Measurements from ENCODE around the gene TMEM121B. TPM values are rescaled to one million over a fixed set of nuclear protein-coding genes. Genes with fewer than 3 reads are reported as not detected.

The TMEM121B gene
- total RNA-seq, 1 donor from 2014 or later: 1.9 TPM

- Histone ChIP-seq H3K27ac (ENCODE audit: low read depth, low read length) (no peak overlapping the region), H2AFZ (ENCODE audit: low read depth, low read length) (no peak overlapping the region), H3K36me3 (ENCODE audit: insufficient read depth, low read length) (no peaks in the 10 kb centered on the region), H3K9me3 (ENCODE audit: insufficient read depth, low read depth, low read length) (no peaks in the 10 kb centered on the region), H3K4me2 (ENCODE audit: low read length) (no peak overlapping the region), H3K4me1 (ENCODE audit: insufficient read depth, low read length) (peaks cover 4% of the 10 kb centered on the region), H3K9ac (ENCODE audit: low read length) (no peak overlapping the region), H4K20me1 (ENCODE audit: insufficient read depth, low read length) (no peaks in the 10 kb centered on the region), H3K27me3 (ENCODE audit: insufficient read depth, low read length) (no peaks in the 10 kb centered on the region), H3K4me3 (ENCODE audit: insufficient read depth, low read depth, low read length) (no peak overlapping the region), H3K79me2 (ENCODE audit: insufficient read depth, low read length) (no peaks in the 10 kb centered on the region)
- peaks cover 1% of the 10 kb centered on the region for H3K36me3 Mint-ChIP-seq (ENCODE audit: low read depth, unreplicated experiment)
- no peaks in the 10 kb centered on the region for H3K9me3 Mint-ChIP-seq (ENCODE audit: unreplicated experiment)
- TF ChIP-seq EZH2 (IDR thresholded peaks at IDR 0.05; ENCODE audit: insufficient read depth, low read length) (no peak), CTCF (IDR thresholded peaks at IDR 0.05; ENCODE audit: insufficient read depth, low read depth, low read length) (peak; percentile 8)
- H3K27ac Mint-ChIP-seq (ENCODE audit: unreplicated experiment): no peak overlapping the region
- H3K4me1 Mint-ChIP-seq (ENCODE audit: low read depth, unreplicated experiment): no peaks in the 10 kb centered on the region
- peaks cover 12% of the 10 kb centered on the region for H3K27me3 Mint-ChIP-seq (ENCODE audit: low read depth, unreplicated experiment)
- DNase-seq (ENCODE audit: low read depth) (no peak), FAIRE-seq (no peak)
- no peak overlapping the region for H3K4me3 Mint-ChIP-seq (ENCODE audit: unreplicated experiment)
Measured at GRCh38 chr22:17164392-17165024, 43.3 kb upstream of the TMEM121B start.

DNA sequence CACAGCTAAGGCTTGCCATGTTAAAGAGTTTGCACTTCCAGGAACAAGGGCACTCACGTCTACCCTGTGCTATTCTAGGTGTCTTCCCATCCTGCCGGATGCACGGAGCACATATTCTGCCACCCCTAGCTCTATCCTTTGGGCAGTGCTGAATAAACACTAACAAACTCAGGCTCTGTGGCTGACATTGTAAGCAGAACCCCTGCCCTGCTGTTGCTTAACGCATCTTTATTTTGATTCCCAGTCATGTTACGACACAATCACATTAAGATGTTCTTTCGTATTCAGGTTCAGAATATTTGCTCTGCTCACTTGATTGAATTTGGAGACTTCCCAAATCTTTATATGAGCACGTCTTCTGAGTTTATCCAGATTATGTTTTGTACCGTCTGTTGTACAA is 41.6 kb upstream of the TMEM121B start:
- Mint-ChIP-seq H3K4me3 (ENCODE audit: unreplicated experiment) (no peak overlapping the region), H3K27ac (ENCODE audit: unreplicated experiment) (no peak overlapping the region), H3K9me3 (ENCODE audit: unreplicated experiment) (no peaks in the 10 kb centered on the region), H3K36me3 (ENCODE audit: low read depth, unreplicated experiment) (peaks cover 1% of the 10 kb centered on the region), H3K4me1 (ENCODE audit: low read depth, unreplicated experiment) (peaks cover 2% of the 10 kb centered on the region), H3K27me3 (ENCODE audit: low read depth, unreplicated experiment) (peaks cover 11% of the 10 kb centered on the region)
- H2AFZ ChIP-seq (ENCODE audit: low read depth, low read length): no peak overlapping the region
- H3K36me3 ChIP-seq (ENCODE audit: insufficient read depth, low read length): no peaks in the 10 kb centered on the region
- no peak overlapping the region for H3K9ac ChIP-seq (ENCODE audit: low read length)
- no peak overlapping the region for H3K4me3 ChIP-seq (ENCODE audit: insufficient read depth, low read depth, low read length)
- no peaks in the 10 kb centered on the region for H3K9me3 ChIP-seq (ENCODE audit: insufficient read depth, low read depth, low read length)
- peaks cover 5% of the 10 kb centered on the region for H3K79me2 ChIP-seq (ENCODE audit: insufficient read depth, low read length)
- DNase-seq (ENCODE audit: low read depth): no peak
- no peaks in the 10 kb centered on the region for H3K27me3 ChIP-seq (ENCODE audit: insufficient read depth, low read length)
- FAIRE-seq: no peak
- H3K4me1 ChIP-seq (ENCODE audit: insufficient read depth, low read length): peaks cover 11% of the 10 kb centered on the region
- TF ChIP-seq EZH2 (IDR thresholded peaks at IDR 0.05; ENCODE audit: insufficient read depth, low read length) (no peak), CTCF (IDR thresholded peaks at IDR 0.05; ENCODE audit: insufficient read depth, low read depth, low read length) (no peak)
- H4K20me1 ChIP-seq (ENCODE audit: insufficient read depth, low read length): peaks cover 5% of the 10 kb centered on the region
- no peak overlapping the region for H3K27ac ChIP-seq (ENCODE audit: low read depth, low read length)
- H3K4me2 ChIP-seq (ENCODE audit: low read length): no peak overlapping the region

- Mint-ChIP-seq H3K27me3 (ENCODE audit: low read depth, unreplicated experiment) (peaks cover 9% of the 10 kb centered on the region), H3K9me3 (ENCODE audit: unreplicated experiment) (no peaks in the 10 kb centered on the region), H3K36me3 (ENCODE audit: low read depth, unreplicated experiment) (peaks cover 1% of the 10 kb centered on the region), H3K27ac (ENCODE audit: unreplicated experiment) (no peak overlapping the region), H3K4me3 (ENCODE audit: unreplicated experiment) (no peak overlapping the region), H3K4me1 (ENCODE audit: low read depth, unreplicated experiment) (peaks cover 2% of the 10 kb centered on the region)
- DNase-seq (ENCODE audit: low read depth) (no peak), FAIRE-seq (no peak)
- H4K20me1 ChIP-seq (ENCODE audit: insufficient read depth, low read length): peaks cover 10% of the 10 kb centered on the region
- H3K9me3 ChIP-seq (ENCODE audit: insufficient read depth, low read depth, low read length): no peaks in the 10 kb centered on the region
- TF ChIP-seq EZH2 (IDR thresholded peaks at IDR 0.05; ENCODE audit: insufficient read depth, low read length) (no peak), CTCF (IDR thresholded peaks at IDR 0.05; ENCODE audit: insufficient read depth, low read depth, low read length) (no peak)
- H3K79me2 ChIP-seq (ENCODE audit: insufficient read depth, low read length): peaks cover 12% of the 10 kb centered on the region
- H3K27me3 ChIP-seq (ENCODE audit: insufficient read depth, low read length): no peaks in the 10 kb centered on the region
- H2AFZ ChIP-seq (ENCODE audit: low read depth, low read length): no peak overlapping the region
- H3K36me3 ChIP-seq (ENCODE audit: insufficient read depth, low read length): no peaks in the 10 kb centered on the region
- H3K4me2 ChIP-seq (ENCODE audit: low read length): no peak overlapping the region
- H3K4me1 ChIP-seq (ENCODE audit: insufficient read depth, low read length): peaks cover 11% of the 10 kb centered on the region
- H3K4me3 ChIP-seq (ENCODE audit: insufficient read depth, low read depth, low read length): no peak overlapping the region
- no peak overlapping the region for H3K9ac ChIP-seq (ENCODE audit: low read length)
- H3K27ac ChIP-seq (ENCODE audit: low read depth, low read length): no peak overlapping the region
Measured at GRCh38 chr22:17161991-17162390, 40.8 kb upstream of the TMEM121B start.
